IPS-NIHi11 (cell line): ENCODE measurements around the gene PRKACA.
A peak's percentile ranks its signal among the peaks of the same experiment; 100 is the strongest.

Source experiments
- DNase-seq: peaks from one replicate; pipeline ENCODE4 v3.0.0; 2012; ENCODE audit warnings: mixed read lengths, low spot score

PRKACA gene

DNA sequence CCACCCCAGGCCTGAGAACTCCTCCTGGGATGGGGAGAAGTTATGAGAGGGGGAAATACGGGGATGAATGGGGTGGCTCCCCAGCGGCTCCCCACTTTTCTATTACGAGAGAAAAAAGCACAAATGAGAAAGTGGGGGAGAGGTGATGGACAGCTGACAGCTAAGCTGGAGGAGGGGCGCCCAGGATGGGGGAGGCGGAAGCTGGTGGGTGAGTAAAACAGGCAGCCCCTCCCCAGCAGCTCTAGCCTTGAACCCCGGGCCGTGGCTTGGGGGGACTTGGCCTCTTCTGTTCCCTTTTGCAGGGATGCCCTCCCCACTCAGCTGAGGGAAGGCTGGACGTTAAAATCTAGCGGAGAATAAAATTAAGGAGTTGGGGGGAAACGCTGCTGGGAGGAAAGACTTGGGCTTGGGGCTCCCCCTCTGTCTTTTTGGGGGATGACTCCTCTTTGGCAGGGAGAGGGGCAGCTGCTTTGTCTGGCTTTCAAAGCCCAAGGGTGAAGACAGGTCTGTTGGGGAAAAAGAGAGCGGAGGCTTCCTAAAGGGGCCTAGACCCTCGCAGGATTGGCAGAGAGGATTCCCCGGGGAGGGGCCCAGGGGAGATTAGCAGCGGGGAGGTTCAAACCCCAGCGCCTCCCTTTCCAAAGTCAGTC, 25.6 kb downstream of the PRKACA start:
- DNase-seq = no peak

DNA sequence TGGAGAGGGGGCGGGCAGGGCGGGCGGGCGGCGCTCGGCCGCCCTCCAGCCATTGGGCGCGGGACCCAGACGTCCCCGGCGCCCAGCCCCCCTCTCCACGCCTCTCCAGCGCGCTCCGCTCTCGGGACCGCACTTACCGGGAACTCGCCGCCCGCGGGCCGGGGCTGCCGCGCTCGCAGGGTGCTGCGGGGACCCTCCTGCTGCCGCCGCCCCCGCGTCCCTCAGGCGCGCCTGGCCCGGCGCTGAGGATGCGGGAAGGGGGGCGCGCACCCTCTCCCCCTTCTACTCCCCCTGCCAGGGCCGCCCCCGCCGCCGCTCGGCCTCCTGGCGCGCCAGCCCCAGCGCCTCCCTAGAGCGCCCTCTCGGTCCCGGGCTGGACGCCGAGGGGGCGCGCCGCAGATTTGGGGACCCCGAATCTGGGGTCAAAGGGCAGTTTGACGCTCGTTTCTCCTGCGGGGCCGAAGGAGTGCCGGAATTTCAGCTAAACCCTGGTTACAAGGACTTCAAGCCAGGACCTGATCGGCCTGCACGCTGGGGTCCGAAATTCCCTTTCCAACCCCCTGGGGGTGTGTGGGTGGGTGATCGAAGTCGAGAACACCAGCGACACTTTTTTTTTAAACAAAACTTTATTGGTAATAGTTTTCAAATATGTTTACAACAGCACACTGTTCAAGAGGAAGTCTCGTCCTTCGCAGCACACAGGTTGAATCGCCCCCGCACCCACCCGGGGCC, 26.3 kb downstream of the PRKACA start:
- peak; percentile 92 for DNase-seq

DNA sequence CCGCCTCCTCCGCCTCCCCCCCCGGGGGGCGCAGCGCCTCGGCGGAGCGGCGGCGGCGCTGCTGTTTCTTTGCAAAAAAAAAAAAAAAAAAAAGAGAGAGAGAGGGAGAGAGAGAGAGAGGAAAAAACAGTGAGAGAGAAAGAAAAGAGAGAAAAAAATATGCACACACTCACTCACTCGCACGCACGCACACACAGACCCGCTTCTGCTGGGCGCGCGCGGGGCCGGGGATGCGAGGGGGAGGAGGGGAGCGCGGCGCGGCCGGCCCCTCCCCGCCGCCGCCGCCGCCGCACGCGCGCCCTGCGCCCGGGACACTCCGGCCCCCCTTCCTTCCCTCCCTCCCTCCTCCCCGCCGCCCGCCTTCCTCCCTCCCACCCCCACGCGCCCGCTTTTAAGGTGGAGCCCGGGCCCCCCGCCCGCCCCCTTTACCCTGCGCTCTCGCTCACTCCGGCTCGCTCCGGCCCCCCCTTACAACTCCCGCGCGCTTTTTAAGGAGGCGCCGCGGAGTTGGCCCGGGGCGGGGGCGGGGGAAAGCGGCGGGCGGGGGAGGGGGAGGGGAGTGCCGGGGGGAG, 27.0 kb downstream of the PRKACA start, which contains the start of gene SAMD1:
TSS of gene SAMD1 (minus strand) at position 243 of the 572 bp plus-strand sequence.
- DNase-seq = peak; percentile 87

DNA sequence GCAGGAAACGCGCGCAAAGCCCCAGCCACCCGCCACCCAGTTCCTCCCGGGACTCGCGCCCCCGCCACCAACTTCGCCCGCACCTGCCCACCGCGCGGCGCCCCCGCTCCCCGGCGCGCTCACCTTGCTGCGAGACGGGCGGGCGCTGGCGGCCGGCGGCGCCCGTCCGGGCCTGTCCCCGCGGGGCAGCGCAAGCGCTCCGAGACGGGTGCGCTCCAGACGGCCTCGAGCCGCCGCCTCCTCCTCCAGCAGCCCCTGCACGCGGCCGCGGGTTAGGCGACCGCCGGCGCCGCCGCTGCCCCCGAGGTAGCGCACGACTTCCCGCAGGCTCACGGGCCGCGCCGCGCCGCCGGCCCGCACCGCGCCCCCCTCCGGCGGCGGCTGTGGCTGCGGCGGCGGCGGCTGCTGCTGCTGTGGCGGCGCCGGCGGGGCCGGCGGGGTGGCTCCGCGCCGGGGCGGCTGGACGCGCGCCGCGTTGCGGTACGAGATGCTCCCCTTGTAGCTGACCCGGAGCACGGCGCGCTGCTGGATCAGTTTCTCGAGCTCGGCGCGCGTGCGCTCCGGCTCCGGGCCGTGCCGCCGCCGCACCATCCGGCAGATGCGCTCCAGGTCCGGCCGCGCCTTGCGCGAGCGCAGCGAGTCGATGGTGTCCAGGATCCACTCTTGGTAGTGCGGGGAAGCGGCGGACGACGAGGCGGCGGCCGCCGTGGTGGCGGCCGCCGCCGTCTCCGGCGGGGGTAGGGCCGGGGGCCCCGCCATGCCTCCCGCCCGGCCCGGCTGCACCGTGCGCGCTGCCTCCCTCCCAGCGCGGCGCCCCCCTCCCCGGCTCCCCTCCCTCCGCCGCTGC, 27.7 kb downstream of the PRKACA start:
- DNase-seq = peak; percentile 77

DNA sequence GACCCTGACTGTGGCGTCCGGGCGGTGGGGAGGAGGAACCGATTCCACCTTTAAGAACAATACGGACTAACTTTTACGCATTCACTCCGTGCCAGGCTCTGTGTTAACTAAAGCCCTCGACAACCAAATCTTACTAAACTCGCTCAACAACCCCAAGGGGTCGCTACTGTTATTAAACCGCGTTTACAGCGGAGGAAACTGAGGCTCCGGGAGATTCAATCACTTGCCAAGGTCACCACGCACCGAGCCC, 28.2 kb downstream of the PRKACA start:
- no peak for DNase-seq

DNA sequence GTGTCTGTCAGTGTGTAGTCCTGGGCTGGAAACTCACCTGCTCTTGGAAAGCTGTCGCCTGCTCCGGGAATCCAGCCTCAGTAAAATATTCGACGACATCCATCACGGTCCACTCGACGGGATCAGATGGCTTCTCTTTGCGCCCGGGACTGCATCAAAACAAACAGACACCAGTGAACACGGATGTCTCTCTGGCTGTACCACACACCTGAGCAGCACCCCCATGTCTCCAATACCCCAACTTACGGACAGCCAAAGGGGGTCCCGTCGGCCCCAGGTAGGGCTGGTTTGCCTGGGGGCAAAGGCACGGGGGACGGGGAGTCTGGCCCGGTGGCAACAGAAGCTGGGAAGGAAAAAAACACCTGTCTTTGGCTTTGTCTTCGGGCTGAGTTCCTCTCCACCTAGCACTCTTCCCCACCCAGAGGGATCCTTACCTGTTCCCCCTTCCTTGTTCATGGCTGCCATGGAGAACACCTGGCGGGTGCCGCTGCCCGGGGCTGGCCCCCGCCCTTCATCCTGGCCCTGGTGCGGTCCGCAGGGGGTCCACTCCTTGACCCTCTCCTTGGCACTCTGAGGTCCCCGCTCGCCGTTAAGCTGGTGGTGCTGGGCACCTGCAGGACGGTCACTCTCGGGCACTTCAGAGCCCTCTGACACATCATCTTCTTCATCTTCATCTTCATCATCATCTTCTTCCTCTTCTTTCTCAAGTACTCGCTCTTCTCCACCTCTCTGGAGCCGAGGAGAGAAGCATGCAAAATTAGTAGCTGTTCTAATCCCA, 28.7 kb downstream of the PRKACA start:
- no peak for DNase-seq

DNA sequence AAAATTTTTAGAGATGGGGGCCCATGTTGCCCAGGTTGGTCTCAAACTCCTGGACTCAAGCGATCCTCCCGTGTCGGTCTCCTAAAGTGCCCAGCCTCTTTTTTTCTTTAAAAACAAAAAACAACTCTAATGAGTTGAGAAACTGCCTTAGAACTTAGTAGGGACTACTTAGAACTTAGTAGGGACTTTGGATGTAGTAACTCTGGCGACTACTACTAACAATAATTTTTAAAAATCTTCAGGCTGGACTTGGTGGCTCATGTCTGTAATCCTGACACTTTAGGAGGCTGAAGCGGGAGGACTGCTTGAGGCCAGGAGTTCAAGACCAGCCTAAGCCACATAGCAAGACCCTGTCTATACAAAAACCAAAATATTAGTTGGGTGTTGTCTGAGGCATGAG, 31.5 kb downstream of the PRKACA start:
- no peak for DNase-seq

DNA sequence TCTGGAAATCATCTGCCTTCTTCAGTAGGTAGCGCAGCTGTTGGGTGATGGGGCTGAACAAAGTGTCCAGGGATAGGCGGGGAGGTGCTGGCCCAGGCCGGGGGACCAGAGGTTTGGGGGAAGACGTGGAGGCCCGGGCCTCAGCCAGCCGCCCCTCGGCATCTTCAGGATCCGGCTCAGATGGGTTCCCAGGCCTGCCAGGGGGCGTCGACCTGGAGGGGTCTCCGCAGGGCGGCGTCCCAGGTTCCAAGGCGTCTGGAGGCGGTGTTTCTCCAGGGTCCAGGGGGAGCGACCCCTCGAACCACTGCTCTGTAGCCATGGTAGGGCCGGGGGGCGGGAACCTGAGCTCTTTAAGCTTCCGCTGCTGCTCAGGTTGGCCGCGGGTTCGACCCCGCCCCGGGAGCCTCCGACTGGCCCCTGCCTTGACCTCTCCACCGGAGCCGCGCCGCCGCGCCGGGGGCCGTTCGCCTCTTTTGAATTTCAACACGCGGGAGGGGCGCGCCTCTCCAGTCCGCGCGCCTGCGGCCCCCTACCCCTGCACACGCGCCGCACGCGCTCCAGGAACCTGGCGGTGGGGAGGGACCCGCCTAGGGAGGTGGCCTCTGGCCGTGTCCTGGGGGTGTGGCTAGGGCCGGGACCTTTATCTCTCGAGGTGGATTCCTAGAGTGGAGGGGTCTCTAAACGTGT, 32.1 kb downstream of the PRKACA start, which contains the start of gene C19orf67:
TSS of gene C19orf67 (minus strand) at position 475 of the 687 bp plus-strand sequence. CDS start at position 319, 156 bp downstream.
- DNase-seq = no peak

DNA sequence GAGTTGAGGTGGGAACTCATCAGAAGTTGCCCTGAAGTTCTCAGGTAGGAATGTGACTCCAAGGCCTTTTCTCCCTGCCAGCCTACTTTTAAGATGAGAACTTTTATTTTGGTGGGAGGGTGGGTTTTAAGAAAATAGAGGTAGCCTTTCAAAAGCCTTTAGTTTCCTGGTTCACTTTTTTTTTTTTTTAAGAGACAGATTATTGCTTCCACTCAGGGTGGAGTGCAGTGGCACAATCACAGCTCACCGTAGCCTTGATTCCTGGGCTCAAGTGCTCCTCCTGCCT, 34.9 kb downstream of the PRKACA start:
- DNase-seq = no peak

DNA sequence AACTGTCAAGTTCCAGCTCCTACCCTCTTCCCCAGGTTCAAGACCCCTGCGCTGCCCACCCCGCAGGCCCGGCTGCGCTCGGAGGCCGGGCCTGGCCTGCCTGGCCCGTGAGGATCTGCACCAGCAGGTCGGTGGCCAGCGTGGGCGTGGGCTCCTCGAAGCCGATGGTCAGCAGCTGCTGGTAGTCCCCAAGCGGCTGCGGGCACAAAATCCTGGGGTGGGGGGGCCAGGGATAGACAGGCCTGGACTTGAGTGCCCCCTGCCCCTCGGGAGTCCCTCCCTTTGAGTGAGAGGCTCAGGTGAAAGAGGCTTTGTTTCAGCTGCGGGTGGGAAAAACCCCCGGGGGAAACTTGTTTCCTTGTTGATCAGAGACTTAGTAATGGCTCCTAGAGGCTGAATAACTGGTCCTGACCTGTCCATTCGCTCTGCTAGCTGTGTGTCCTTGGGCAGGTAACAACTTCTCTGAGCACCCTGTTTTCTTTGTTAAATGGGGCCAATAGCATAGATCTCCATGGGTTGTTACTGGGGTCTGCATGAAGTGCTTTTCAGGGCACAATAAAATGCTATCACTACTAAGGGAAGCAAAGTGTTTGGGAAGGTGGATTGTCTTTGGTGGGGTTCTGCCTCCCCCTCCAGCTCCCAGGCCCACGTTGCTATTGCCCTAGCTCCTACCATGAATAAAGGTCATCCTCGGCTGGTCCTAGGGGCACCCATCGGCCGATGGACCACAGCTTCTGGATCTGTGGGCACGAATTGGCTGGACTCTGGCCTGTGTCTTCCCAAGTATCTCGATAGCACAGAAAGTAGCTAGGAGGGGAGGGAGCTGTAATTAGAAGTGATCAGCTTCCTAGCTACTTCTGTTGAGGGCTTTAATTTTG, 35.5 kb downstream of the PRKACA start:
- DNase-seq = no peak

DNA sequence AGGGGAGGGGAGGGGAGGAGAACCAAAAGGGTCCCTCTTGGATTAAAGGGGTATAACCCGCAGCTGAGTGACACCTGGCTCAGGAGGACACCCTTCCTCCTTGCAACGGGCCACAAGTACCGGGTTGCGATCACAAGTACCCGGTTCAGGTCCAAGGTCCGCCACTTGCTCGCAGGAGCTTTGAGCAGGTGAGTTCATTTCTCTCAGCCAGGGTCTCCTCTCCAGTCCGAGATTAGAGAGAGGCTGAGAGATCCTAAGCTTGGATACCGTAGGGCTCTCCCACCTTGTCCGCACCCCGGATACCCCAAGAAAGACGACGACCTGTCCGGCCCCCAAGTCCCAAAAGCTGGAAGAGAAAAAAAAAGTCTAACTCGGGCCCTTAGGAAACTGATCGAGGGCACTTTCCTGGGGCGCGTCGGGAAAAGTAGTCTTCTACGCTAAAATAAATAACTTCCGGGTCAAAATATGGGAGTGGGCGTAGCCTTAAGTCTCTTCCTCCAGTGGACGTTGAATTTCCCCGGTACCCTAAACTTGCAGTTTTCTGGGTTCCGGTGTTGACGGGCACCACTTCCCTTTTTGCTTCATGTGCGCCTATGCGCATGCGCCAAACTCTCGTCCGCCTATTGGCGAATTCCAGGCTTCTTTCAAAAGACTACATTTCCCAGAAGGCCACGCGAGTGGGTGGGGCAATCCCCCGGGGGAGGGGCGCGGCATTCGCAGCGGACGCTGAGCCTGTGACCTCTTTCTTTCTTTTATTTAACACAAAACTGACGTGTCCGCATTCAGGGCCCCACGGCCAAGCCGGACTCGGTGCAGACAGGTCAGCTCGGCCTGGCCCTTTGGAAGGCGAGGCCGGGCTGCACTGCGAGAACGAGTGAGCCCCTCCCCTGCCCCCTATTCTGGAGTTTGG, 36.4 kb downstream of the PRKACA start:
- peak; percentile 92 for DNase-seq

DNA sequence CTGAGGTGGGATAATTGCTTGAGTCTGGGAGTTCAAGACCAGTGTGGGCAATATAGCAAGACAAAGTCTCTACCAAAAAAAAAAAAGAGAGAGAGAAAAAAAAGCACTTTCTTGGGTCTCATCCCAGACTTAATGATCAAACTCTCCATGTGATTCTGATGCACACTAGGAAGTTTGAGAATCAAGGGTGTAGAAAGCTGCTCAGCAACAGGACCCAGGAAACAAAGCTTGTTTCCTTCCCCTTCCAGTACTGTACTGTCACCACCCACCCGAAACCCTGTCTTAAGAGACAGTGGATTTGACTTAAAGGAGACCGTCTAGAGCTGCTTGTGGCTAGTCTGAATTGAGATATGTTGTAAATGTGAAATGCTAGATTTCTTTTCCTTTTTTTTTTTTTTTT, 39.2 kb downstream of the PRKACA start:
- DNase-seq = no peak

DNA sequence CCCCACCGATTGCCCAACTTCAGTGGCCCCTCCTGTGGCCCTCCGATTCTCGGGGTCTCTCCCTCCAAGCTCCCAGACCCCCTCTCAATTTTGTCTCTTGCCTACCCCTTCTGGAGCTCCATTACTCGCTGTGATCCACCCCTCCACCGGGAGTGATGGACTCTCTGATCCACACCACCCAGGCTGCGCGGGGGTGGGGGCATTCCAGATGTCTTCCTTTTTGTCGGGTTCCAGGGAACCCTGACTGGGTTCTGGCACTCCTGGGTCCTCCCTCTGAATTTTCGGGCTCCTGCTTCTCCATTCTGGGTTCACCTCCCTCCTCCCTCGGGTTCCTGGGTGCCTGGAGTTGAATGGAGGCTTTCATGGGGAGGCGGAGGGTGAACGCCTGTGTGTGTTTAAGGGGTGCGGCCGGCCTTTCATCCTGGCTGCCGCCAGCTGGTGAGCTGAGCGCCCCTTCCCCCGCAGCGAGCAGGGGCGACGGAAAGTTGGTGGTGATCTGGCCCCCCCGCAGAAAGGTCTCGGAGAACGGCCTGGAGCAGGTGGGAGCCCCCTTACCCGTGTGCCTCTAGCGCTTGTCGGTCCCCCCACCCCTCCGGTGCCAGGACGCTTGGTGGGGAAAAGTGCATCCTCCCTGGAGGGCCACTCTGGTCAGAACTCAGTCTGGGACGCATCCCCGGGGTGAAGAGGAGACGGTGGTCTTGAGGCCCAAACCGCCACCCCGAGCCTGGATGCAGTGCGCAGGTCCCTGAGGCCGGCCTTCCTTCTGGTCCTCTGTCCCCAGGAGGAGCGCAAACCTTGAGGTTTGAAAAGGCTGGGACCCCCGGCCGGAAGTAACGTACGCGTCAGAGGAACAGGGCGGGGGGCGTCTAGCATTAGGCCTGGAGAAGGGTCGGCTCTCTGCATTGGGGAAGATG, 43.4 kb downstream of the PRKACA start:
- no peak for DNase-seq

DNA sequence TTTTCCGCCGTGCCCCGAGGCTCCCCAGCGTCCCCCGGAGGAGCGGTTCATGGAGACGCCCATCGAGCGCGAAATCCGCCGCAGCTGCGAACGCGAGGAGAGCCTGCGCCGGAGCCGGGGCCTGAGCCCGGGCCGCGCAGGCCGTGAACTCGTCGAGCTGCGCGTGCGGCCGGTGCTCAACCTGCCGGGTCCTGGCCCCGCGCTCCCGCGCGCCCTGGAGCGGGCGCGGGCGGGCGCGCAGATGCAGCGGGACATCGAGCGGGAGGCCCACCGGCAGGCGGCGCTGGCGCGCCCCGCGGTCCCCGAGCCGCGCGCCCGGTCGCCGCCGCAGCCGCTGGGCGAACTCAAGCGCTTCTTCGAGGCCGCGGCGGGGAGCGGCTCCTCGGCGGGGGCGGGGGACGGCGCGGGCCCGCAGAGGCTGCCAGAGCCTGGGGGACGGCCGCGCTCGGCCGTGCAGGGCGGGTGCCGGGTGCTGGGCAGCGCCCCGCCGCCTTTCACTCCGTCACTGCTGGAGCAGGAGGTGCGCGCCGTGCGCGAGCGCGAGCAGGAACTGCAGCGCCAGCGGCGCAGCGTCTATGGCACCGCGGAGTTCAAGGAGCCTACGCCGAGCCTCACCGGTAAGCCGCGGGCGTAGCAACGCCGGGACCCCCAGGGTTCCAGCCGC, 44.2 kb downstream of the PRKACA start:
- peak; percentile 84 for DNase-seq

DNA sequence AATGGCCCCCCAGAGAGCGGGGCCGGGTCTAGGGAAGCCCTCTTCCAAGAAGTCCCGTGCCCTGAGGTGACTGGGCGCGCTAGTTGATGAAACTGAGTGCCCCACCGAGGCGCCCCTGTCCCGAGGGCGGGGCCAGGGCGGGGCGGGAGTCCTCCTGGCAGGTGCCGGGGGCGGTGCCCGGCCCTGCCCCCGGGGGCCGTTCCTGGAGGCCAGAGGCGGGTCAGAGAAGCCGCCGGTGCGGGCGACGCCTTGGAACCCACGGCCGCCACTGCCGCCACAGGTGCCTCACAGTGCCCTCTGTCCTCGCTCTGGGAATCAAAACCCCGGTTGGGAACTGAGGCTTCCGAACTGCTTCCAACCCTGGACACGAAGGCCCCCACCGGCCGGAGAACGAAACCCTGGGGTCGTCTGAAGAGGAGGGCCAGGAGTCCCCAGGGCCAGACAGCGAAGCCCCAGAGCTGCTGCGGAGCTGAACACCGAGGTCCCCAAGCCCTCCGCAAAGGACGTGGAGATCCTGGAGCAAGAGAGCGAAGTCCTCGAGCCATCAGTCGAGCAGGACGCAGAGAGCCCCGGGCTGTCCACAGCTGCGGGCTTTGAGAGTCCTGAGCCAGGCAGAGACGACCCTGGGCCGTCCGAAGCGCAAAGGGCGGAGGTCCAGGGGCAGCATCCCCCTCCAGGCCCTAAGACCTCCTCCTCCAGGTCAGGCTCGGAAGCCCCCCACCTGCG, 44.9 kb downstream of the PRKACA start, which contains the start of gene MISP3:
TSS of gene MISP3 (plus strand) at position 252 of the 726 bp plus-strand sequence. CDS start 524 bp downstream, outside the sequence.
- DNase-seq = peak; percentile 54

DNA sequence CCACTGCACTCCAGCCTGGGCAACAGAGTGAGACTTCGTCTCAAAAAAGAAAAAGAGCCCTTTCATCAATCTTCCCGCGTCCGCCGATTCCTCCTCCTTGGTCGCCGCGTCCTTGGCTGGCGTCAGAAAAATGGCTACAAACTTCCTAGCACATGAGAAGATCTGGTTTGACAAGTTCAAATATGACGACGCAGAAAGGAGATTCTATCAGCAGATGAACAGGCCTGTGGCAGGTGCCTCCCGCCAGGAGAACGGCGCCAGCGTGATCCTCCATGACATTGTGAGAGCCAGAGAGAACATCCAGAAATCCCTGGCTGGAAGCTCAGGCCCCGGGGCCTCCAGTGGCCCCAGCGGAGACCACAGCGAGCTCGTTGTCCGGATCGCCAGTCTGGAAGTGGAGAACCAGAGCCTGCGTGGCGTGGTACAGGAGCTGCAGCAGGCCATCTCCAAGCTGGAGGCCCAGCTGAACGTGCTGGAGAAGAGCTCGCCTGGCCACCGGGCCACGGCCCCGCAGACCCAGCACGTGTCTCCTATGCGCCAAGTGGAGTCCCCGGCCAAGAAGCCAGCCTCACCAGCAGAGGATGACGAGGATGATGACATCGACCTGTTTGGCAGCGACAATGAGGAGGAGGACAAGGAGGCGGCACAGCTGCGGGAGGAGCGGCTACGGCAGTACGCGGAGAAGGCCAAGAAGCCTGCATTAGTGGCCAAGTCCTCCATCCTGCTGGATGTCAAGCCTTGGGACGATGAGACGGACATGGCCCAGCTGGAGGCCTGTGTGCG, 47.1 kb downstream of the PRKACA start:
- DNase-seq = no peak
